Umbilical cord (tissue), 2 donors: Measurements from ENCODE around the gene GPRIN3. TPM values are rescaled to one million over a fixed set of nuclear protein-coding genes. Genes with fewer than 3 reads are reported as not detected.
"Not testable (repeated sequence)": the region's sequence is repeated elsewhere in the genome, so short reads cannot be mapped to it uniquely, and the experiment has no call there.

Source experiments
- DNase-seq: peaks from one replicate; pipeline ENCODE4 v3.0.0-alpha.2; 2015; ENCODE audit warnings: low spot score
- total RNA-seq: library from RNA; depleted of rRNA; stranded (reverse); fragments of >200 nt; gene quantifications from one replicate; pipeline ENCODE4 v1.2.3, GENCODE V29; 2014; ENCODE audit warnings: low replicate concordance; ENCODE audit not compliant: insufficient read depth

GPRIN3 gene
- total RNA-seq, 1 donor from 2014 or later, result 6.3 TPM

DNA sequence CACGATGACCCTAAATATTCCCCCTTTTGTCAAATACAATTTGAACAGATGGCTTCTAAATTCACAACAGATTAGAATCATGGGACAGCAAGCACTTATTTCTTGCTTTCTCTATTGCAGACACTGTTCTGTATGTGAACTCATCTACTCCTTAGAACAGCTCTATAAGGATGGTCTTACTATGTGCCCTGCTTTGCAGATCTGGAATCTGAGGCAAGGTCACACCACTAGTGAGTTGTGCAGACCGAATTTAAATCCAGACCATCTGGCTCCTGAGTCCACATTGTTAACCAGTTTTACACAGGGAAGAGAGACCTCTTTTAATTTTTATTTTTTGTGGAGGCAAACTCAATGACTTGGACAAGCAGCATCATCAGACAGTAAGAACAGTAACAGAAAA is 50.2 kb downstream of the GPRIN3 start:
- no peak for DNase-seq

- no peak for DNase-seq
Observed at GRCh38 chr4:89256203-89256800, 51.3 kb downstream of the GPRIN3 start.

DNA sequence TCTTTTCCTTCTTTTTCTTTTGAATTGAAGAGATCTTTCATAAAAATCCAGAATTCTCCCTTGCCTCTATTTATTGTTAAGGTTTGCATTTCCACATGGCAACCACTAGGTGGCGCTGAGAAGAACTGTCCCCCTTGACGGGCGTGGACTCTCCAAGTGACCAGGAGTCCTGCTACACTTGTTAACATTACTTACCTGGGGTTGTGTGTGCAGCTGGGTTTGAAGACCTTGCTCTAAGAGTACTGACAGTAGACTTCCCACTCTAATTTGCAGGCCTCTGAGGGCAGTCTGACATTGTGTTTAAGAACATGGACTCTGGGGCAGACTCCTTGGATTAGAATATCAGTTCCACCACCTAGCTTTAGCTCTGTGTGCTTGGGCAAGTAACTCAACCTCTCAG is 52.8 kb downstream of the GPRIN3 start:
- DNase-seq, result no peak

- not testable (repeated sequence) for DNase-seq
Observed at GRCh38 chr4:89254347-89254746, 53.3 kb downstream of the GPRIN3 start.

- DNase-seq, result no peak
Observed at GRCh38 chr4:89253935-89254334, 53.7 kb downstream of the GPRIN3 start.

DNA sequence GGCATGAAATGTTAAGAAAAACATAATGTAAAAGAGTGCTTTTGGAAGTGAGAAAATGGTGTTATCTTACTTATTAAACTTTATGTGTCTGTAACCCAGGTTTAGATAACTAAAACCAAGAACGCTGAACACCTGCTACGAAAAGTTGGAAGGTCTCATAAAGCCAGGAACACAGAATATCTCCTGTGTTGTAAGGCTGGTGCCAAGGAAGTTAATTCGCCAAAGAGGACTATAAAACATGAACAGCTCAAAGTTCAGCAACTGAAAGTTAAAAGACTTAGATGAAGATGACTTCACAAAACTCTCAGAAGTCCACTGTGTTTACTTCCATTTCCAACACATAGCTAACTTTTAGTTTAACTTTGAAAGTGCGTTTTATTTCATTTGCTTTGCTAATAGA is 54.3 kb downstream of the GPRIN3 start:
- DNase-seq, result no peak

DNA sequence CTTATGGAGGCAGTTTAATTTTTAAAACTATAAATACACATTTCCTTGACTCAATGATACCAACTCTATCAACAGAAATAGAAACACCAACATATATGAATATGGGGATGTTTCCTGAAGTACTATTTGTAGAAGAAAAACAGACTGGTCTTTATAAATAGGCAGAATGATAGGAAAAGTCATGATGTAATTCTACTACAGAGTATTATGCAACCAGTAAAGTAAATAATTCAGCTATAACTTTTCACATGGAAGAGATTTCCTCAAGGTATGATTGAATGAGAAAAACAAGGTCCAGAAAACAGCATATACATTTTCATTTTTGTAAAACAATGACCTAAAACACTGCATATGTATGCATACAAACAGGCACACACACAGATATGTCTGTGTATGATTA is 56.2 kb downstream of the GPRIN3 start:
- DNase-seq, result no peak

- DNase-seq, result no peak
Observed at GRCh38 chr4:89249716-89250361, 57.8 kb downstream of the GPRIN3 start.

DNA sequence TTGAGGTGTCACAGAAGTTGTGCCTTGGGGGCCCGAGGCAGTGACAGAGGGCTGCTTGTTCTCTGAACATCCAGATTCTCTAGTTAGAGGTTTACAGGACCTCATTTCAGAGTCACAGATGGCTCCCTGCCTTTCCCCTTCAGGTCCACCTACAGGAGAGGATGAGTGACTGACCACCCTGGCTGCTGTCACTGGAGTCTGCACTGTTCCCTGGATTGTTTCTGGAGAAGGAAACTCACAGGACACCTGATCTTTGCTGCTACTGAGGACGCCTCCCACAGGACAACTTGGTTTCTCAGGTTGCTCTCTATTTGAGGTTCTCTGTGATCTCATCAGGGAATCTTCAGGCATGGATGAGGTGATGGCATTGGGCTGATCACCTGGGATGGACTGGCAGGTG is 58.3 kb downstream of the GPRIN3 start:
- no peak for DNase-seq

GRCh38 chr4:89248879-89249281 is 58.7 kb downstream of the GPRIN3 start:
- no peak for DNase-seq

GRCh38 chr4:89247951-89248350 is 59.6 kb downstream of the GPRIN3 start:
- no peak for DNase-seq

GRCh38 chr4:89245459-89245858 is 62.1 kb downstream of the GPRIN3 start:
- DNase-seq, result no peak

- DNase-seq, result no peak
Observed at GRCh38 chr4:89243733-89244252, 63.8 kb downstream of the GPRIN3 start.

GRCh38 chr4:89242864-89243732 is 64.5 kb downstream of the GPRIN3 start:
- peak; percentile 9 for DNase-seq

GRCh38 chr4:89242216-89242615 is 65.4 kb downstream of the GPRIN3 start:
- no peak for DNase-seq

- no peak for DNase-seq
Observed at GRCh38 chr4:89230271-89230670, 77.3 kb downstream of the GPRIN3 start.

- DNase-seq, result peak; percentile 82
Observed at GRCh38 chr4:89226665-89227574, 80.7 kb downstream of the GPRIN3 start.

GRCh38 chr4:89222170-89222569 is 85.4 kb downstream of the GPRIN3 start:
- no peak for DNase-seq

DNA sequence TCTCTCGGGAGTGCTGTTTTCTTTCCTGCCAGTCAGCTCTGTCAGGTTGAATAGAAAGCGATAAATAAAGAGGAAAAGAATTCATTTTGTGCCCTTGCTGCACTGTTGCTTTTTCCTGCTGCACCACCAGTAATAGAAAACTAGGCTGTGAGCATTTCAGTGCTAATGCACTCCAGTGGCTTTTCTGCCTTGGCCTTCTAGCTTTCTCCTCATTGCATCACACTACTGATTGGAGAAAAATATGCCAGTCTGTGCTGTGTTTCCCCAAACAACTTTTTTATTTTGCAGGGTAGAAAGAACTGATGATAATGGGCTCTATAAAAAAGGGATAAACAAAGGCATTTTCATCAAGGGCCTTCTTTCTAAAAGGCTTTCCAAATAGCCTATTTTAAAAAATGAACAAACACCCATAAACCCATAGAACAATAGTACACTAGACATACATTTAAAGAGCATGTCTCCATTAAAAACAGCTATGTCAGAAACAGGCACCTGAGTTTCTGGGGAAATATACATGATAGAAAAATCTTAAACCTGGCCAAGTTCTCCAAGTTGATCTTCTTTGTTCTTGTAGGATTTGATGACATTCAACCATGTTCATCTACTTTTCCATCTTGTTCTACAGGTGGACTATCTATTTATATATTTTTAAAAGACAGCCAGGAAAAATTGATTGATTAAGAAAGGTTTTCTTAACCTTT is 86.3 kb downstream of the GPRIN3 start:
- no peak for DNase-seq

DNA sequence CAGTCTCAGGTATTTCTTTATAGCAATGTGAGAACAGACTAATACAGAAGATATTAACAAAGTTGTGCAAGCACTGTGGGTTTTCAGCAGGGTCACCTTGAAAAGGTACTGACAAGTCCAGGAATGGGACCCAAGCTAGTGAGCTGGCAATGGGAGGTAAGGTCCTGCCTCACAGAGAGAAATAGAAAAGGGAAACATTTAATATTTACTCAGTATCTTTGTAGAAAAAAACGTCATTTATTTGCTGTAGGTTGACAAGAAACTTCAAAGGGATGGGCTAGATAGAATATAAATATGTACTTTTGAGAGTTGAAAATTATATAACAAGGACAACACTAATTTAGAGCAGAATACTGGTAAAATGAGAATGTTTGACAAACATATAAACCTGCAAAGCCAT is 89.0 kb downstream of the GPRIN3 start:
- no peak for DNase-seq

- DNase-seq, result no peak
Observed at GRCh38 chr4:89217604-89218003, 90.0 kb downstream of the GPRIN3 start.
